Gastroesophageal sphincter (tissue), 3 donors: Measurements from ENCODE around the gene CISD3.
A peak's percentile ranks its signal among the peaks of the same experiment; 100 is the strongest.

Experiments used
- EP300 ChIP-seq: sonication (generic); formaldehyde crosslinking; IDR thresholded peaks from one replicate; pipeline ENCODE4 v1.6.1; 2017; ENCODE audit warnings: antibody characterized with exemption, mild to moderate bottlenecking
- POLR2A ChIP-seq, 2 donors: fragments of 450-650 bp; IDR thresholded peaks; one replicate each; pipeline ENCODE4 v1.6.1; 2017; ENCODE audit warnings: antibody characterized with exemption in 2 of 2, mild to moderate bottlenecking in 2 of 2, moderate library complexity in 1 of 2
- TF ChIP-seq, protein P1 (sequence below), 4 experiments: fragments of 200-600 bp in 2 of 4; fragments of 450-650 bp in 2 of 4; sonication (generic) in 1 of 4; IDR thresholded peaks; one replicate each; pipeline ENCODE4 v1.5.1; 2017 to 2019; ENCODE audit warnings: antibody characterized with exemption in 4 of 4, mild to moderate bottlenecking in 2 of 4, moderate library complexity in 2 of 4

- TF ChIP-seq, protein P1, sequence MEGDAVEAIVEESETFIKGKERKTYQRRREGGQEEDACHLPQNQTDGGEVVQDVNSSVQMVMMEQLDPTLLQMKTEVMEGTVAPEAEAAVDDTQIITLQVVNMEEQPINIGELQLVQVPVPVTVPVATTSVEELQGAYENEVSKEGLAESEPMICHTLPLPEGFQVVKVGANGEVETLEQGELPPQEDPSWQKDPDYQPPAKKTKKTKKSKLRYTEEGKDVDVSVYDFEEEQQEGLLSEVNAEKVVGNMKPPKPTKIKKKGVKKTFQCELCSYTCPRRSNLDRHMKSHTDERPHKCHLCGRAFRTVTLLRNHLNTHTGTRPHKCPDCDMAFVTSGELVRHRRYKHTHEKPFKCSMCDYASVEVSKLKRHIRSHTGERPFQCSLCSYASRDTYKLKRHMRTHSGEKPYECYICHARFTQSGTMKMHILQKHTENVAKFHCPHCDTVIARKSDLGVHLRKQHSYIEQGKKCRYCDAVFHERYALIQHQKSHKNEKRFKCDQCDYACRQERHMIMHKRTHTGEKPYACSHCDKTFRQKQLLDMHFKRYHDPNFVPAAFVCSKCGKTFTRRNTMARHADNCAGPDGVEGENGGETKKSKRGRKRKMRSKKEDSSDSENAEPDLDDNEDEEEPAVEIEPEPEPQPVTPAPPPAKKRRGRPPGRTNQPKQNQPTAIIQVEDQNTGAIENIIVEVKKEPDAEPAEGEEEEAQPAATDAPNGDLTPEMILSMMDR (IDR thresholded peaks at IDR 0.05), result peak in 1 of 4 experiments; percentile 23
- no peak for TF ChIP-seq EP300
- TF ChIP-seq POLR2A (IDR thresholded peaks at IDR 0.05), result peak in 1 of 2 donors; percentile 21
Measured at GRCh38 chr17:38752308-38753070, 22.3 kb downstream of the CISD3 start, which contains the start of gene PSMB3.
